CD4-positive, alpha-beta T cell treated with Interleukin-17A for 4 hours (primary cell): ENCODE data around the gene PLAAT5.
"Not testable (repeated sequence)": the region's sequence is repeated elsewhere in the genome, so short reads cannot be mapped to it uniquely, and the experiment has no call there.

Experiments used
- DNase-seq: peaks from one replicate; pipeline ENCODE4 v3.0.0-alpha.2; 2020; ENCODE audit warnings: mixed read lengths

PLAAT5 gene

GRCh38 chr11:63476618-63477017 is 14.3 kb downstream of the PLAAT5 start:
- no peak for DNase-seq

GRCh38 chr11:63472372-63472771 is 18.6 kb downstream of the PLAAT5 start:
- no peak for DNase-seq

GRCh38 chr11:63470311-63470710 is 20.7 kb downstream of the PLAAT5 start:
- DNase-seq = no peak

- no peak for DNase-seq
Observed at GRCh38 chr11:63462137-63462536, 28.8 kb downstream of the PLAAT5 start.

GRCh38 chr11:63459586-63459985 is 31.4 kb downstream of the PLAAT5 start:
- DNase-seq = no peak

- no peak for DNase-seq
Observed at GRCh38 chr11:63448646-63449045, 42.3 kb downstream of the PLAAT5 start.

- no peak for DNase-seq
Observed at GRCh38 chr11:63445720-63446119, 45.2 kb downstream of the PLAAT5 start.

GRCh38 chr11:63445118-63445517 is 45.8 kb downstream of the PLAAT5 start:
- DNase-seq = no peak

- no peak for DNase-seq
Observed at GRCh38 chr11:63444160-63444559, 46.8 kb downstream of the PLAAT5 start.

GRCh38 chr11:63443714-63444113 is 47.3 kb downstream of the PLAAT5 start:
- no peak for DNase-seq

GRCh38 chr11:63435831-63436230 is 55.1 kb downstream of the PLAAT5 start:
- DNase-seq = not testable (repeated sequence)

- not testable (repeated sequence) for DNase-seq
Observed at GRCh38 chr11:63435351-63435750, 55.6 kb downstream of the PLAAT5 start.

- DNase-seq = not testable (repeated sequence)
Observed at GRCh38 chr11:63430731-63431130, 60.2 kb downstream of the PLAAT5 start.

GRCh38 chr11:63427971-63428508 is 62.9 kb downstream of the PLAAT5 start:
- no peak for DNase-seq

GRCh38 chr11:63417174-63417852 is 73.7 kb downstream of the PLAAT5 start:
- no peak for DNase-seq
